SK-N-SH (cell line): Measurements from ENCODE around the gene EBF3. TPM values are rescaled to one million over a fixed set of nuclear protein-coding genes. Genes with fewer than 3 reads are reported as not detected.

Experiments
- CTCF ChIA-PET: fragments of 300-600, 350-600 bp; formaldehyde crosslinking; extraction: SDS; loops from one replicate; lab custom pipeline; 2021; lab: Yijun Ruan, JAX
- POLR2A ChIA-PET: fragments of 350-600 bp; sonication (Branson Sonifier 250); formaldehyde crosslinking; extraction: SDS; loops from one replicate; lab custom pipeline; 2020; ENCODE audit warnings: antibody characterized with exemption, inconsistent platforms; lab: Yijun Ruan, JAX
- DNase-seq: peaks from one replicate; pipeline ENCODE4 v3.0.0; 2012
- H2AFZ ChIP-seq: fragments of 200-600 bp; sonication (generic); 2 replicates; pipeline ENCODE4 v1.8.1; 2016; ENCODE audit warnings: antibody characterized with exemption, mild to moderate bottlenecking, low read depth
- H3F3A ChIP-seq: fragments of 200-600 bp; sonication (generic); replicated peaks from 2 replicates; pipeline ENCODE3; 2016; ENCODE audit warnings: antibody characterized with exemption, mild to moderate bottlenecking; ENCODE audit not compliant: insufficient read depth
- H3K27ac ChIP-seq, 2 experiments: fragments of 200-500 bp in 1 of 2; fragments of 200-600 bp in 1 of 2; sonication (Bioruptor generic) in 1 of 2; sonication (generic), shearing (Covaris generic) in 1 of 2; 2 replicates each; pipeline versions ENCODE4 v1.5.1 to v1.6.1; 2014 to 2016; ENCODE audit warnings: low read depth in 2 of 2, inconsistent platforms in 1 of 2, low read length in 1 of 2, mild to moderate bottlenecking in 1 of 2, mixed read lengths in 1 of 2
- H3K27me3 ChIP-seq: fragments of 200-600 bp; sonication (generic), shearing (Covaris generic); 2 replicates; pipeline ENCODE4 v1.6.1; 2016; ENCODE audit warnings: mixed run types; ENCODE audit not compliant: insufficient read depth
- H3K36me3 ChIP-seq, 2 experiments: fragments of 200-500 bp in 1 of 2; fragments of 200-600 bp in 1 of 2; sonication (Bioruptor generic) in 1 of 2; sonication (generic) in 1 of 2; replicated peaks in 1 of 2; 2 replicates each; pipeline versions ENCODE3 to v1.5.1; 2014 to 2016; ENCODE audit warnings: low read length in 1 of 2, mild to moderate bottlenecking in 1 of 2; ENCODE audit not compliant: insufficient read depth in 2 of 2, control insufficient read depth in 1 of 2
- H3K4me1 ChIP-seq, 2 experiments: fragments of 200-500 bp in 1 of 2; fragments of 200-600 bp in 1 of 2; sonication (Bioruptor generic) in 1 of 2; sonication (generic), shearing (Covaris generic) in 1 of 2; 2 replicates each; pipeline versions ENCODE4 v1.5.1 to v1.6.1; 2014 to 2016; ENCODE audit warnings: low read depth in 1 of 2, low read length in 1 of 2, mixed run types in 1 of 2; ENCODE audit not compliant: insufficient read depth in 2 of 2, control insufficient read depth in 1 of 2
- H3K4me2 ChIP-seq: fragments of 200-600 bp; sonication (generic), shearing (Covaris generic); 2 replicates; pipeline ENCODE4 v1.6.1; 2017; ENCODE audit warnings: mixed run types
- H3K4me3 ChIP-seq, 2 experiments: fragments of 200-500 bp in 1 of 2; fragments of 200-600 bp in 1 of 2; sonication (Bioruptor generic) in 1 of 2; sonication (generic), shearing (Covaris generic) in 1 of 2; 2 replicates each; pipeline versions ENCODE4 v1.5.1 to v1.8.1; 2014 to 2016; ENCODE audit warnings: low read depth in 2 of 2, inconsistent platforms in 1 of 2, low read length in 1 of 2, mild to moderate bottlenecking in 1 of 2, mixed read lengths in 1 of 2, moderate library complexity in 1 of 2
- H3K79me2 ChIP-seq: fragments of 200-600 bp; sonication (generic); 2 replicates; pipeline ENCODE4 v1.8.1; 2017; ENCODE audit warnings: mild to moderate bottlenecking; ENCODE audit not compliant: insufficient read depth
- H3K9ac ChIP-seq: fragments of 200-600 bp; sonication (generic); 2 replicates; pipeline ENCODE4 v1.6.1; 2017; ENCODE audit warnings: mixed run types
- H3K9me2 ChIP-seq: fragments of 200-600 bp; sonication (generic); 2 replicates; pipeline ENCODE4 v1.6.1; 2017; ENCODE audit warnings: mixed run types
- H3K9me3 ChIP-seq: fragments of 200-600 bp; sonication (generic); 2 replicates; pipeline ENCODE4 v1.6.1; 2017; ENCODE audit warnings: mixed run types, mild to moderate bottlenecking, moderate library complexity
- H4K20me1 ChIP-seq: fragments of 200-600 bp; sonication (generic); 2 replicates; pipeline ENCODE4 v1.6.1; 2017; ENCODE audit warnings: mild to moderate bottlenecking, mixed run types; ENCODE audit not compliant: insufficient read depth
- CHD2 ChIP-seq: fragments of 150-350 bp; IDR thresholded peaks from 2 replicates; pipeline ENCODE4 v1.6.1; 2018; ENCODE audit warnings: low read length; ENCODE audit not compliant: partially characterized antibody
- FOXJ3 ChIP-seq: sonication (generic); formaldehyde crosslinking; IDR thresholded peaks from 2 replicates; pipeline ENCODE4 v1.5.1; 2020; ENCODE audit warnings: mild to moderate bottlenecking, missing genetic modification reagents
- FOXM1 ChIP-seq: IDR thresholded peaks from 2 replicates; pipeline ENCODE4 v1.4.0; 2012; ENCODE audit warnings: low read depth, mild to moderate bottlenecking
- GABPA ChIP-seq: IDR thresholded peaks from 2 replicates; pipeline ENCODE4 v1.4.0; 2012; ENCODE audit warnings: low read depth, mild to moderate bottlenecking
- MXI1 ChIP-seq: IDR thresholded peaks from 2 replicates; pipeline ENCODE4 v1.6.1; 2012; ENCODE audit warnings: mild to moderate bottlenecking, low read depth, low read length, improper control_type of control experiment
- NFIC ChIP-seq: IDR thresholded peaks from 2 replicates; pipeline ENCODE4 v1.4.0; 2012; ENCODE audit warnings: borderline replicate concordance
- RCOR1 ChIP-seq: fragments of 150-350 bp; IDR thresholded peaks from 2 replicates; pipeline ENCODE4 v1.6.1; 2017; ENCODE audit warnings: antibody characterized with exemption, low read length
- RFX5 ChIP-seq: IDR thresholded peaks from 2 replicates; pipeline ENCODE4 v1.6.1; 2012; ENCODE audit warnings: mild to moderate bottlenecking, improper control_type of control experiment, low read length
- SMC3 ChIP-seq: IDR thresholded peaks from 2 replicates; pipeline ENCODE4 v1.6.1; 2012; ENCODE audit warnings: low read depth, low read length, improper control_type of control experiment
- YY1 ChIP-seq: IDR thresholded peaks from 2 replicates; pipeline ENCODE4 v1.4.0; 2012; ENCODE audit warnings: low read depth, mild to moderate bottlenecking
- WGBS: methylation state at CpG from one replicate; pipeline ENCODE4 v1.1.6; 2017; ENCODE audit warnings: low lambda C conversion rate; 5-methylcytosine and 5-hydroxymethylcytosine counted together
- polyA plus RNA-seq, 3 experiments: library from polyadenylated mRNA; depleted of rRNA; stranded (reverse); fragments of >200 nt; gene quantifications; 2 replicates each; pipeline ENCODE4 v1.2.3, GENCODE V29; 2012
- TF ChIP-seq, protein P1 (sequence below): IDR thresholded peaks from 2 replicates; pipeline ENCODE4 v1.4.0; 2012; ENCODE audit warnings: low read depth, borderline replicate concordance
- TF ChIP-seq, protein P2 (sequence below): IDR thresholded peaks from 2 replicates; pipeline ENCODE4 v1.4.0; 2012; ENCODE audit warnings: low read depth, borderline replicate concordance
- TF ChIP-seq, protein P3 (sequence below): IDR thresholded peaks from 2 replicates; pipeline ENCODE4 v1.4.0; 2012; ENCODE audit warnings: low read depth
- TF ChIP-seq, protein P4 (sequence below): fragments of 200-600 bp; sonication (generic); IDR thresholded peaks from 2 replicates; pipeline ENCODE4 v1.6.1; 2017; ENCODE audit warnings: antibody characterized with exemption, mild to moderate bottlenecking, moderate library complexity
- TF ChIP-seq, protein P5 (sequence below): fragments of 150-350 bp; IDR thresholded peaks from 2 replicates; pipeline ENCODE4 v1.6.1; 2016; ENCODE audit warnings: mild to moderate bottlenecking, low read depth, low read length

Gene EBF3
- polyA plus RNA-seq, 1 of the 3 experiments (the other 2 are of a cell fraction) = not detected

DNA sequence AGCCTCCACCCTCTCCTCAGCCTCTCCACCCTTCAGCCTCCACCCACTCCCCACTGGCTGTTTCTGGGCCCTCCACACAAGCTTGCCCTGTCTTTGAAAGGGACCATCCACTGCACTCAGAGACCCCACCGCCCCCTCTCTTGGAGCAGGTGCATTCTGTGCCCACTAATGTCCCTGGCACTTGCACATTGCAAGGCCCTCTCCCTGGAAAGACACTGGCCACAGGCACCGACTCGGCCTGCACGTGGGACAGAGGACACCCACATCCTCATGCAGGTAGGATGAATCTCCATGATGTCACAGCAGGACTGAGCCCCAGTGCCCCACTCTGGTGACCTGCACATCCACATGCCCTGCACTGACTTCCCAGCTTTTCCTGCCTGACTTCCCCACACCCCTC is 36.8 kb upstream of the EBF3 start:
- Histone ChIP-seq H3K36me3 (no peaks in the 10 kb centered on the region), H3K79me2 (no peaks in the 10 kb centered on the region), H3F3A (no peaks in the 10 kb centered on the region), H3K27ac (no peak overlapping the region), H3K9me2 (no peaks in the 10 kb centered on the region), H3K4me3 (no peak overlapping the region), H3K27me3 (no peaks in the 10 kb centered on the region), H3K9ac (no peak overlapping the region), H2AFZ (no peak overlapping the region), H3K4me2 (no peak overlapping the region), H3K4me1 (no peaks in the 10 kb centered on the region), H4K20me1 (no peaks in the 10 kb centered on the region), H3K9me3 (no peaks in the 10 kb centered on the region)
- 0% methylated on average over 1 of the region's 4 CpGs for WGBS
- POLR2A ChIA-PET = no interaction called here
- DNase-seq = no peak
- TF ChIP-seq CHD2 (no peak), RFX5 (no peak), GABPA (no peak), FOXM1 (no peak), FOXJ3 (CRISPR knock-in tag) (no peak), YY1 (no peak), MXI1 (no peak), RCOR1 (no peak), SMC3 (no peak), NFIC (no peak)
- TF ChIP-seq, protein P1, sequence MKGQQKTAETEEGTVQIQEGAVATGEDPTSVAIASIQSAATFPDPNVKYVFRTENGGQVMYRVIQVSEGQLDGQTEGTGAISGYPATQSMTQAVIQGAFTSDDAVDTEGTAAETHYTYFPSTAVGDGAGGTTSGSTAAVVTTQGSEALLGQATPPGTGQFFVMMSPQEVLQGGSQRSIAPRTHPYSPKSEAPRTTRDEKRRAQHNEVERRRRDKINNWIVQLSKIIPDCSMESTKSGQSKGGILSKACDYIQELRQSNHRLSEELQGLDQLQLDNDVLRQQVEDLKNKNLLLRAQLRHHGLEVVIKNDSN = no peak
- TF ChIP-seq, protein P2, sequence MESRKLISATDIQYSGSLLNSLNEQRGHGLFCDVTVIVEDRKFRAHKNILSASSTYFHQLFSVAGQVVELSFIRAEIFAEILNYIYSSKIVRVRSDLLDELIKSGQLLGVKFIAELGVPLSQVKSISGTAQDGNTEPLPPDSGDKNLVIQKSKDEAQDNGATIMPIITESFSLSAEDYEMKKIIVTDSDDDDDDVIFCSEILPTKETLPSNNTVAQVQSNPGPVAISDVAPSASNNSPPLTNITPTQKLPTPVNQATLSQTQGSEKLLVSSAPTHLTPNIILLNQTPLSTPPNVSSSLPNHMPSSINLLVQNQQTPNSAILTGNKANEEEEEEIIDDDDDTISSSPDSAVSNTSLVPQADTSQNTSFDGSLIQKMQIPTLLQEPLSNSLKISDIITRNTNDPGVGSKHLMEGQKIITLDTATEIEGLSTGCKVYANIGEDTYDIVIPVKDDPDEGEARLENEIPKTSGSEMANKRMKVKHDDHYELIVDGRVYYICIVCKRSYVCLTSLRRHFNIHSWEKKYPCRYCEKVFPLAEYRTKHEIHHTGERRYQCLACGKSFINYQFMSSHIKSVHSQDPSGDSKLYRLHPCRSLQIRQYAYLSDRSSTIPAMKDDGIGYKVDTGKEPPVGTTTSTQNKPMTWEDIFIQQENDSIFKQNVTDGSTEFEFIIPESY = no peak
- TF ChIP-seq, protein P3, sequence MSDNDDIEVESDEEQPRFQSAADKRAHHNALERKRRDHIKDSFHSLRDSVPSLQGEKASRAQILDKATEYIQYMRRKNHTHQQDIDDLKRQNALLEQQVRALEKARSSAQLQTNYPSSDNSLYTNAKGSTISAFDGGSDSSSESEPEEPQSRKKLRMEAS = no peak
- TF ChIP-seq, protein P4, sequence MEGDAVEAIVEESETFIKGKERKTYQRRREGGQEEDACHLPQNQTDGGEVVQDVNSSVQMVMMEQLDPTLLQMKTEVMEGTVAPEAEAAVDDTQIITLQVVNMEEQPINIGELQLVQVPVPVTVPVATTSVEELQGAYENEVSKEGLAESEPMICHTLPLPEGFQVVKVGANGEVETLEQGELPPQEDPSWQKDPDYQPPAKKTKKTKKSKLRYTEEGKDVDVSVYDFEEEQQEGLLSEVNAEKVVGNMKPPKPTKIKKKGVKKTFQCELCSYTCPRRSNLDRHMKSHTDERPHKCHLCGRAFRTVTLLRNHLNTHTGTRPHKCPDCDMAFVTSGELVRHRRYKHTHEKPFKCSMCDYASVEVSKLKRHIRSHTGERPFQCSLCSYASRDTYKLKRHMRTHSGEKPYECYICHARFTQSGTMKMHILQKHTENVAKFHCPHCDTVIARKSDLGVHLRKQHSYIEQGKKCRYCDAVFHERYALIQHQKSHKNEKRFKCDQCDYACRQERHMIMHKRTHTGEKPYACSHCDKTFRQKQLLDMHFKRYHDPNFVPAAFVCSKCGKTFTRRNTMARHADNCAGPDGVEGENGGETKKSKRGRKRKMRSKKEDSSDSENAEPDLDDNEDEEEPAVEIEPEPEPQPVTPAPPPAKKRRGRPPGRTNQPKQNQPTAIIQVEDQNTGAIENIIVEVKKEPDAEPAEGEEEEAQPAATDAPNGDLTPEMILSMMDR = no peak
- TF ChIP-seq, protein P5, sequence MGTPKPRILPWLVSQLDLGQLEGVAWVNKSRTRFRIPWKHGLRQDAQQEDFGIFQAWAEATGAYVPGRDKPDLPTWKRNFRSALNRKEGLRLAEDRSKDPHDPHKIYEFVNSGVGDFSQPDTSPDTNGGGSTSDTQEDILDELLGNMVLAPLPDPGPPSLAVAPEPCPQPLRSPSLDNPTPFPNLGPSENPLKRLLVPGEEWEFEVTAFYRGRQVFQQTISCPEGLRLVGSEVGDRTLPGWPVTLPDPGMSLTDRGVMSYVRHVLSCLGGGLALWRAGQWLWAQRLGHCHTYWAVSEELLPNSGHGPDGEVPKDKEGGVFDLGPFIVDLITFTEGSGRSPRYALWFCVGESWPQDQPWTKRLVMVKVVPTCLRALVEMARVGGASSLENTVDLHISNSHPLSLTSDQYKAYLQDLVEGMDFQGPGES = no peak
- CTCF ChIA-PET = interaction anchor here (0.7 to 1.2 kb wide), 2 partner anchors 15 to 38 kb away, joined by 3 to 4 read pairs; no protein-coding TSS in a partner anchor
